22Rv1 (cell line): ENCODE results near the gene PARVG.

ENCODE experiments used
- H3K27ac ChIP-seq: fragments of 450-650 bp; 2 replicates; pipeline ENCODE4 v1.5.1; 2017
- ZFX ChIP-seq: fragments of 450-650 bp; IDR thresholded peaks from 2 replicates; pipeline ENCODE4 v1.6.1; 2017; ENCODE audit warnings: antibody characterized with exemption, borderline replicate concordance
- TF ChIP-seq, protein P1 (sequence below): fragments of 450-650 bp; IDR thresholded peaks from 2 replicates; pipeline ENCODE4 v1.5.1; 2017; ENCODE audit warnings: mild to moderate bottlenecking

The PARVG gene

DNA sequence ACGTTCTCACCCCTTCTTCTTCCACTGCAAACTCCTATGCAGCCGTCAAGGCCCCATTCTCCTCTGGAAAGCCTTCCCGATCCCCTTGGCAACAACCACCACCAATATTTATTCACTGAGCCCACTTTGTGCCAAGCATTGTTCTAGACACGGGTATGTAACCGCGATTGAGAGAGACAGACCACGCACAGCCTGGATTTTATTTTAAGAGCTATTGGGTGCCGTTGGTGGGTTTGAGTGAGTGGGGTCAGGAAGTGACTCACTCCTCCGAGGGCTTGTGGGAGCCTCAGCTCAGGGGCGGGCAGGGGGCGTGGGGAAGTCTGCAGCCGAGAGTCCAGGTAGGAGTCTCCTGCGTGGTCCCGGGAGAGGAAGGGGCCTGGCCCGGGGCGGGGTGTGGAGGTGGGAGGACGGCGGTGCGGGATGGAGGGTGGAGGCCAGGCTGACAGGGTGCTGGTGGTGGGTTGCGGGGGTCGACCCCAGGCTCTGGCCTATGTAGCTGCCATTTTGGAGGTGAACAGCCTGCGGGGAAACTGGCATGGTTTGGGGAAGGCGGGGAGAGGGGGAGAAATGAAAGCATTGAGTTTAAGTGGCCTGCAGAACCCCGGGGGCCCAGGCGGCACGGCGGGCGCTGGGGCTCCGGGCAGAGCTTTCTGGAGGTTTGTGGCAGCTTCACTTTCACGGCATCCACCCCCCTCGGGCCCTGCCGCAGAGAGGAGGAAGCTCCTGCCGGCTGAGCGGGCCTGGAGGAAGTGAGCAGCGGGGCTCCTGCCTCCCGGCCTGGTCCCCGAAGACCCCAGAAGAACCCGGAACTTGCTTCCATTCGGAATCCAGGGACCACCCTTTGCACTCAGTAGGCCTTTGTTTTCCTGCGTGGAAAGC is 547 bp downstream of the PARVG start:
- TF ChIP-seq, protein P1, sequence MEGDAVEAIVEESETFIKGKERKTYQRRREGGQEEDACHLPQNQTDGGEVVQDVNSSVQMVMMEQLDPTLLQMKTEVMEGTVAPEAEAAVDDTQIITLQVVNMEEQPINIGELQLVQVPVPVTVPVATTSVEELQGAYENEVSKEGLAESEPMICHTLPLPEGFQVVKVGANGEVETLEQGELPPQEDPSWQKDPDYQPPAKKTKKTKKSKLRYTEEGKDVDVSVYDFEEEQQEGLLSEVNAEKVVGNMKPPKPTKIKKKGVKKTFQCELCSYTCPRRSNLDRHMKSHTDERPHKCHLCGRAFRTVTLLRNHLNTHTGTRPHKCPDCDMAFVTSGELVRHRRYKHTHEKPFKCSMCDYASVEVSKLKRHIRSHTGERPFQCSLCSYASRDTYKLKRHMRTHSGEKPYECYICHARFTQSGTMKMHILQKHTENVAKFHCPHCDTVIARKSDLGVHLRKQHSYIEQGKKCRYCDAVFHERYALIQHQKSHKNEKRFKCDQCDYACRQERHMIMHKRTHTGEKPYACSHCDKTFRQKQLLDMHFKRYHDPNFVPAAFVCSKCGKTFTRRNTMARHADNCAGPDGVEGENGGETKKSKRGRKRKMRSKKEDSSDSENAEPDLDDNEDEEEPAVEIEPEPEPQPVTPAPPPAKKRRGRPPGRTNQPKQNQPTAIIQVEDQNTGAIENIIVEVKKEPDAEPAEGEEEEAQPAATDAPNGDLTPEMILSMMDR: no peak
- TF ChIP-seq ZFX: no peak
- H3K27ac ChIP-seq: no peak overlapping the region

DNA sequence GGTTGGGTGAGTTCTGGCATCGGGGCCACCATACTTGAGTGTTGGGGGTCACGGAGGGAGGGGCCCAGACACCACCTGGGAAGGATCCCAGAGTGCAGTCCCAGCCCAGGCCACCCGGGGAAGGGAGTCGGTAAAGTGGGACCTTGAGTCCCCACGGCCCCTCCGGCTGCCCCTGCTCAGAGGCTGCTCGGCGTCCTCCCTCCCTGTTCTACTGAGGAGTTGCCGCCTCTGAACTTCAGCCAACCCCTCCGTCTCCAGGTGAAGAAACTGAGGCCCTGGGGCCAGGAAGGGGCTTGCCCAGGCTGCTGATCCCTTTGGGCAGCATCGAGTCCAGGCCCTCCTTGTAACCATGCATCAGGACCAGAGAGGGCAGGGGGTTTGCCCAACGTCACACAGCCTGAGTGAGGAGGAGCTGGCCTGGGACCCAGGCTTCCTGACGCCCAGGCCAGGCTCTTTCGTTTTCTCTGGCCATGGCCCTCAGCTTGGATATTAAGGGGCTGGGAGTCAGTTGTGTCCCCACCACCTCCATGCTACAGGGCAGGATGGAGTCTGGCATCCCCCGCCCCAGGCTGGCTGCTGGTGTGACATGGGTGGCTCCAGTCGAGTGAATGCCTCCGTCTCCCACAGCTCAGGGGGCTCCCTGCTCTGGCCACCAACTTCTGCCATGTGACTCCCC is 1.3 kb downstream of the PARVG start:
- no peak overlapping the region for H3K27ac ChIP-seq
- TF ChIP-seq ZFX: no peak
- TF ChIP-seq, protein P1: no peak

DNA sequence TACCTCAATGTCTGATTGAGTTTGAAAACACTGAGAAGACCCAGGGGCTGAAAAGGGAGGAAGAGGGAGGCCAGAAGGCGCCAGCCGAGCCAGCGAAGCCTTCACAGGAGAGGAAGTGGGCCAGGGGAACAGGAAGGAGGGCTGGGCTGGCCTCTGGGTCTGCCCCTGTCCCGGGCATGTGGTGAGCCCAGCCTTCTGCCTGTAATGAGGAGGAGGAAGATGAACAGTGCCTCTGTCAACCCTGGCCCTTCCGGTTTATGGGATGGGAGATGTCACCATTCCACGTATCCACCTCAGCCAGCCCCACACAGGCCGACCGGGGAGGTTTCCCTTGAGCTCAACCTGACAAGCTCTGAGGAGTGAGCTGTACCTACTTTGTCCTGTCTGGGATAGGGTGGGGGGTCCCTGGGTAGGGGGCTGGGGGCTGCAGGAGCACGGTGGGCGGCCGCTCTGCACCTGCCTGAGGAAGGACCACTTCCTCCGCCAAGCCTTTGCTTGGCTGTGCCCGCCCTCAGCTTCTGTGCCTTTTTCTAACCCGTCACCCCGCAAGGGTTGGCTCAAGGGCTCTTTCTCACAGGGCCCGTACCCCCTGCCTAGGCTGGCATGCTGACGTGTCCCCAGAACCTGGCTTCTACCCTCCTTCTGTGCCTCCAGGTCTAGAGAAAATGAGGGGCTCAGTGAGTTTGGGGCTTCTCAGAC is 2.0 kb downstream of the PARVG start:
- TF ChIP-seq ZFX: no peak
- TF ChIP-seq, protein P1: no peak
- no peak overlapping the region for H3K27ac ChIP-seq

DNA sequence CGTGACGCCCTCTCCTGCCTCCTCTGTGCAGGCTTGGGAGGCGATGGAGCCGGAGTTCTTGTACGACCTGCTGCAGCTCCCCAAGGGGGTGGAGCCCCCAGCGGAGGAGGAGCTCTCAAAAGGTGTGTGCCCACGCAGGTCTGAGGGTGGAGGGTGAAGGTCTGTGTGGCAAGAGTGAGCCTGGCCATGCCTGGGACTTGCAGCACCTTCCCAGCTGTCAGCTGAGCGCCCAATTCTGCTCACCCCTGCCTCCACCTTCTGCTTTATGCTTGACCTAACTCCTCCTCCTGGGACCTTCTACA is 2.5 kb downstream of the PARVG start:
- no peak overlapping the region for H3K27ac ChIP-seq
- TF ChIP-seq ZFX: no peak
- TF ChIP-seq, protein P1: no peak

DNA sequence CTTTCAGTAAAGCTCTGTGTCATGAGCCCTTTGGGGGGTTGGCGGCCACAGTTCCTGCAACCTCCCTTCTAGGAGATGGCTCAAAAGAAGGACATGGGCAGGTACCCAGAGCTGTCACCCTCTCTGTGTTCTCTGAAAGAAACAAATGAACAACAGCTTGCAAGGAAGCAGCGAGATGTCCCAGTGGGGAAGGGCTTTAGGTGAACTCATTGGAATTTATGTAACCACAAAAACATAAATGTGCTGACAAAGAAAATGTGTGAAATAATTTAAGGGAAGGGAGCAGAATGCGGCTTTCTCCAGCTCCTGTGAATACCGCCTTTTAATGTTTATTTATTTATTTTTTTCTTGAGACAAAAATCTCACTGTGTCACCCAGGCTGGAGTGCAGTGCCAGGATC is 3.3 kb downstream of the PARVG start:
- no peak overlapping the region for H3K27ac ChIP-seq

DNA sequence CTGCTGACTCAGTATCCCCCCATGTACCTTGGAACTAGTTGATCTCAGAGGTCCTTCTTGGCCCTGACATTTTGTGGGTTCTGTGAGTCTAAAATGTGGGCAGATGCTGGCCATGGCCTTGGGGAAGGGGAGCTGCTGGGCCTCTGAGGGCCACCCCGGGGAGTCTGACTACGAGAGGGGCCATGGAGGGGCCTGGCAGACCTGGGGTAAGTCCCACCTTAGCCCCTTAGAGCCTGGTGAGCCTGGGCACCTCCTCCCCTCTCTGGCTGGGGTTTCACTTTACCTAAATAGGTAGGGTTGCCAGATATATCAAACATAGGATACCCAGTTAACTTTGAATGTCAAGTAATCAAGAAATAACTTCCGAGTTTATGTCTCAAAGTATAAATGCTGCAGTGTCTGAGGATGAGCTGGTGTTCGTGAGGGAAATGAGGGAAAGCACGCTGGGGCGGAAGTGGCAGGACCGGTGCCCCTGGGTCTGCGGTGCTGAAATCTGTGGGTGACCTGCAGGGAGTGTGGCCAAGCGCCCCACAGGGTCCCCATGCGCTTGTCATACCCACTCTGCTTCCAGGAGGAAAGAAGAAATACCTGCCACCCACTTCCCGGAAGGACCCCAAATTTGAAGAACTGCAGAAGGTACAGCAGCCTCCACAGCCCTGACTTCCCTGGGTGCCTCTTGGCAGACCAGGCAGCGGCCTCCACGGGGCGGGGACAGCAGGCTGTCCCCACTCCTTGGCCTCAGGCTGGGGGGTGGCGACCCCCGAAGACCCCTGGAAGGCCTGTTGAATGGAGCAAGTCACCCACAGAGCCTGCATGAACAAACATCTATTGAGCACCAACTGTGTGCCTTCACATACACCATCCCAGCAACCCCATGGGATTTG is 4.8 kb downstream of the PARVG start:
- H3K27ac ChIP-seq: no peak overlapping the region
- TF ChIP-seq, protein P1: no peak
- TF ChIP-seq ZFX: no peak

More for the DNA sequence above, 3.3 kb downstream of the PARVG start:
- TF ChIP-seq, protein P1: no peak
- no peak for TF ChIP-seq ZFX
